Ishikawa (cell line): ENCODE results near the gene PSMB10.

Source experiments
- EGR1 ChIP-seq: IDR thresholded peaks from 2 replicates; pipeline ENCODE4 v1.6.1; 2012
- EP300 ChIP-seq: IDR thresholded peaks from 2 replicates; pipeline ENCODE4 v1.6.1; 2012; ENCODE audit warnings: borderline replicate concordance
- FOXM1 ChIP-seq: IDR thresholded peaks from 2 replicates; pipeline ENCODE4 v1.6.1; 2012; ENCODE audit warnings: low read depth, borderline replicate concordance
- TAF1 ChIP-seq: IDR thresholded peaks from 2 replicates; pipeline ENCODE4 v1.6.1; 2012; ENCODE audit warnings: low read depth, mild to moderate bottlenecking
- TCF12 ChIP-seq: IDR thresholded peaks from 2 replicates; pipeline ENCODE4 v1.6.1; 2012; ENCODE audit warnings: low read depth
- TEAD4 ChIP-seq: IDR thresholded peaks from 2 replicates; pipeline ENCODE4 v1.6.1; 2012
- TF ChIP-seq, protein P1 (sequence below): IDR thresholded peaks from 2 replicates; pipeline ENCODE4 v1.6.1; 2012
- TF ChIP-seq, protein P2 (sequence below): IDR thresholded peaks from 2 replicates; pipeline ENCODE4 v1.6.1; 2012

DNA sequence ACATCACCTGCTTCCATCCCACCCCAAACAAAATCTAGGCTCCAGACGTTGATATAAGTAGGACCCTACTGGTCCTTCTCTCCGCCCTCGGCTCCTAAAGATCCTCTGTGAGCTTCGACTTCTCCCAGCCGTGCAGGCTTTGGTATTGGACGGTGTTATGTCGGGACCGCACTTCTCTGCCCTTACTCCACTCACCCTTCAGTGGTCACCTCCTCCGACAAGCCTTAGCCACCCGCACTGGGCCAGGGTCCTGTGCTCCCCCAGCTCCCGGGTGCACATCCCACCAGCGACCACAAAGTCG, 1.6 kb downstream of the PSMB10 start:
- TF ChIP-seq TCF12 (no peak), TEAD4 (no peak), TAF1 (no peak), EP300 (no peak), FOXM1 (no peak), EGR1 (no peak)
- TF ChIP-seq, protein P1, sequence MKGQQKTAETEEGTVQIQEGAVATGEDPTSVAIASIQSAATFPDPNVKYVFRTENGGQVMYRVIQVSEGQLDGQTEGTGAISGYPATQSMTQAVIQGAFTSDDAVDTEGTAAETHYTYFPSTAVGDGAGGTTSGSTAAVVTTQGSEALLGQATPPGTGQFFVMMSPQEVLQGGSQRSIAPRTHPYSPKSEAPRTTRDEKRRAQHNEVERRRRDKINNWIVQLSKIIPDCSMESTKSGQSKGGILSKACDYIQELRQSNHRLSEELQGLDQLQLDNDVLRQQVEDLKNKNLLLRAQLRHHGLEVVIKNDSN = no peak
- TF ChIP-seq, protein P2, sequence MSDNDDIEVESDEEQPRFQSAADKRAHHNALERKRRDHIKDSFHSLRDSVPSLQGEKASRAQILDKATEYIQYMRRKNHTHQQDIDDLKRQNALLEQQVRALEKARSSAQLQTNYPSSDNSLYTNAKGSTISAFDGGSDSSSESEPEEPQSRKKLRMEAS = no peak
